HG03558 (cell line): Measurements from ENCODE around the gene TRIM38.
A peak's percentile ranks its signal among the peaks of the same experiment; 100 is the strongest.
"Not testable (repeated sequence)": the region's sequence is repeated elsewhere in the genome, so short reads cannot be mapped to it uniquely, and the experiment has no call there.

Experiments
- ATAC-seq: cut with Tn5 transposase; IDR thresholded peaks from one replicate; pipeline ENCODE4 v1.9.1; 2021; ENCODE audit warnings: moderate number of reproducible peaks; ENCODE audit not compliant: unreplicated experiment; ENCODE audit errors: extremely low read depth

Gene TRIM38

DNA sequence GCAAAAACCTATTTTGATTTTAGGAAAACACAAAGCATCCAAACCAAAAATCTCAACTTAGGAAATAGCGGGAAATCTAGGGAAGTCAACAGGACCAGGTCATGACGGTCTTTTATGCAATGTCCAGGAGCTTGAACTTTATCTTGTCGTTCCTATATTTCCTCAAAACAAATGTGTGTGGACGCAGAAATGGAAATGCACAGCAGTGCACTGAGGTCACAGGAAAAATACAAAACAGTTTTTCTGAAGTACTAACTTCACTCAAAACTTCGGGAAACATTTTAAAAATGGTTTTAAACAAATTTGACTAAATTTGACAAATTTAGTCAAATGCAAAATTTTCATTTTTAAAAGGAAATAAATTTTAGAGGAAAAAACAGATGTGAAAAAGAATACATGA, 26.6 kb upstream of the TRIM38 start:
- ATAC-seq = no peak

- ATAC-seq = no peak
Measured at GRCh38 chr6:25939593-25939992, 23.0 kb upstream of the TRIM38 start.

DNA sequence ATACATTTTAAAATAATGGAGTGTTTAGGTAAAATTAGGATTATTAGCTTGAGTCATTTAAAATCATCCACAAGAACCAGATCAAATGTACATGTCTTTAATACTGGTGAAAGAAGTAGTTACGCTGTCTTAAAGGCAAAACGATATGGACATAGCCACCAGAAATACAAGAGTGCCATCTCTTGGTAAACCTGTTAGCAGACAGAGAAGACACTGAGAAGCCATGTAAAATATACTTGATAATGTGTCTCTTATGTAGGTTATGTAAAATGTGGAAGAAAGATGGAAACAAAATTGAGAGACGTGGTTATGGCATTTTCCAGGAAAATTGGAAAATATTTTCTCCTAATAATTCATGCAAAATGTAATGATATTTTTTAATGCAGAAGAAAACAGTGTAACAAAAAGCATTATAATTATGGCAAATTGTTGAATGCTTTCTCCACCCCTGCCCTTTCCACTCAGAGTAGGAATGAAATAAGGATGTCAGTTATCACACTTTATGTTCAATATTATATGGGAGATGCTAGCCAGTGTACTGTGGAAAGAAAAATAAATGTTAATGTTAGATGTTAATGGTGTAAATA, 19.9 kb upstream of the TRIM38 start:
- ATAC-seq = no peak

GRCh38 chr6:25943887-25944286, 18.7 kb upstream of the TRIM38 start:
- no peak for ATAC-seq

- ATAC-seq = peak; percentile 85
Measured at GRCh38 chr6:25944688-25945574, 17.7 kb upstream of the TRIM38 start.

DNA sequence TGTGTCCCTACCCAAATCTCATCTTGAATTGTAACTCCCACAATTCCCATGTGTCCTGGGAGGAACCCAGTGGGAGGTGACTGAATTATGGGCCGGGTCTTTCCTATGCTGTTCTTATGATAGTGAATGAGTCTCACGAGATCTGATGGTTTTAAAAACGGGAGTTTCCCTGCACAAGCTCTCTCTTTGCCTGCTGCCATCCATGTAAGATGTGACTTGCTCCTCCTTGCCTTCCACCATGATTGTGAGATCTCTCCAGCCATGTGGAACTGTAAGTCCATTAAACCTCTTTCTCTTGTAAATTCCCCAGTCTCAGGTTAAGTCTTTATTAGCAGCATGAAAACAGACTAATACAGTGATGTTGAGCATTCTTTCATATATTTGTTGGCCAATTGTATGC, 16.9 kb upstream of the TRIM38 start:
- not testable (repeated sequence) for ATAC-seq

- ATAC-seq = no peak
Measured at GRCh38 chr6:25946631-25947030, 16.0 kb upstream of the TRIM38 start.

- ATAC-seq = not testable (repeated sequence)
Measured at GRCh38 chr6:25947492-25947891, 15.1 kb upstream of the TRIM38 start.

- ATAC-seq = no peak
Measured at GRCh38 chr6:25949695-25950094, 12.9 kb upstream of the TRIM38 start.

DNA sequence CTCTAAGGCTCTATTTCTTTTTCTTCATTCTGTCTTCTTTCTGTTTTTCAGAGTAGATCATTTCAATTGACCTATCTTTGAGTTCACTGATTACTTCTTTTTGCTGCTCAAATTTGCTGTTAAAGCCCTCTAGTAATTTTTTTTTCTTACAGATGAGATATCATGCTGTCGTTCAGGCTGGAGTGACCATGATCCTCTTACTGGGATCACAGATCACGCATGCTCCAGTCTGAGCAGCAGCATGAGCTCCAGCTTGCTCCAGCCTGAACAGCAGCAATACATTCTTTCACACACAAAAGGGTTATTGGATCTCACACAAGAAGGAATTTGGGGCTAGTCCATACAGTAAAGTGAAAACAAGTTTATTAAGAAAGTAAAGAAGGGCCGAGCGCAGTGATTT, 12.3 kb upstream of the TRIM38 start:
- ATAC-seq = no peak

DNA sequence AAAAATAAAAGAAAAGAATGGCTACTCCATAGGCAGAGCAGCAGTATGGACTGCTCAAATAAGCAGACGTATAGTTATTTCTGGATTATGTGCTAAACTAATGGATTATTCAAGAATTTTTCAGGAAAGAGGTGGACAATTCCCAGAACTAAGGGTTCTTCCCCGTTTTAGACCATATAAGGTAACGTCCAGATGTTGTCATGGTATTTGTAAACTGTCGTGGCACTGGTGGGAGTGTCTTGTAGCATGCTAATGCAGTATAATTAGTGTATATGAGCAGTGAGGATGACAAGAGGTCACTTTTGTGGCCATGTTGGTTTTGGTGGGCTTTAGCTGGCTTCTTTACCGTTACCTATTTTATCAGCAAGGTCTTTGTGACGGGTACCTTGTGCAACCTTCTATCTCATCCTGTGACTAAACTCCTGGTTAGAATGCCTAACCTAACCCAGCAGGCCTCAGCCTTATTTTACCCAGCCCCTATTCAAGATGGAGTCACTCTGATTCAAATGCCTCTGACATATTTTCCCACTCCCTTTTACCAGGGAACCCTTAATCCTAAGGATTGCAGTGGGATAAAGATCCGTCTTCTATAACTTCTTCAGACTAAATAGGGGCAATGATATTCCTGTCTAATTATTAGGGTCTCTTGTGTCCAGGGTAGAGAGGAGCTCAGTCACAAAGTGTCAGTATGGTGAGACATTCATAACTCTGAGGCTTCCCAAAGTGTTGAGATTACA, 11.1 kb upstream of the TRIM38 start:
- ATAC-seq = no peak

GRCh38 chr6:25952535-25952934, 10.1 kb upstream of the TRIM38 start:
- no peak for ATAC-seq

- no peak for ATAC-seq
Measured at GRCh38 chr6:25953733-25954132, 8.9 kb upstream of the TRIM38 start.

DNA sequence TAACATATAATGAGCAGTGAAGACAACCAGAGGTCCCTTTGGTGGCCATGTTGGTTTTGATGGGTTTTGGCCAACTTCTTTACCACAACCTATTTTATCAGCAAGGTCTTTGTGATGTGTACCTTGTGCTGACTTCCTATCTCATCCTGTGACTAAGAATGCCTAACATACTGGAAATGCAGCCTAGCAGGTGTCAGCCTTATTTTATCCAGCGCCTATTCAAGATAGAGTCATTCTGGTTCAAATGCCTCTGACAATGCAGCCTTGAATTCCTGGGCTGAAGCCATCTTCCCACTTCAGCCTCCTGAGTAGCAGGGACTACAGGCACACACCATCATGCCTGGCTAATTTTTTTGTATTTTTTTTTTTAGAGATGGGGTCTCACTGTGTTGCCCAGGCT, 7.8 kb upstream of the TRIM38 start:
- ATAC-seq = no peak

DNA sequence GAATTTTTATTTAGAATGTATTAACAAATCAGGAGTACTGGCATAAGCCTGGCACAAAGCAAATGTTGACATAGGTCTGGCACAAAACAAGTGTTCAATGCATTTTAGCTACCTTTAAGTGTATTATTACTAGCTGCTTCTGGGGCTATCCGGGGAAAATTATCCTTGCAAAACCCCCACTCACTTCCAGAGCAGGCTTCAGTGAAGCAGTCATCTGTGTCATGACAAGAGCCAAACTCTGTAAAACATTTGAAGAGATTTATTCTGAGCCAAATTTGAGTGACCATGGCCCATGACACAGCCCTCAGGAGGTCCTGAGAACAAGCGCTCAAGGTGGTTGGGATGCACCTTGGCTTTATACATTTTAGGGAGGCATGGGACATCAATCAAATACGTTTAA, 6.4 kb upstream of the TRIM38 start:
- no peak for ATAC-seq

- ATAC-seq = no peak
Measured at GRCh38 chr6:25958700-25959162, 3.9 kb upstream of the TRIM38 start.

GRCh38 chr6:25959890-25960536, 2.6 kb upstream of the TRIM38 start:
- no peak for ATAC-seq

DNA sequence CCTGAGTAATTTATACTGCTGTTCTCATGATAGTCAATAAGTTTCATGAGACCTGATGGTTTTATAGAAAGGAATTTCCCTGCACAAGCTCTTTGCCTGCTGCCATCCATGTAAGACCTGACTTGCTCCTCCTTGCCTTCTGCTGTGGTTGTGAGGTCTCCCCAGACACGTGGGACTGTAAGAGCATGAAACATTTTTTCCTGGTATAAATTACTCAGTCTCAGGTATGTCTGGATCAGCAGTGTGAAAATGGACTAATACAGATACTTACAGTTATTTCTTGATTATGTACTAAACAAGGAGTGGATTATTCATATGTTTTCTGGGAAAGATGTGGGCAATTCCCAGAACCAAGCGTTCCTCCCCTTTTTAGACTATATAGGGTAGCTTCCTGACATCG, 1.9 kb upstream of the TRIM38 start:
- no peak for ATAC-seq

DNA sequence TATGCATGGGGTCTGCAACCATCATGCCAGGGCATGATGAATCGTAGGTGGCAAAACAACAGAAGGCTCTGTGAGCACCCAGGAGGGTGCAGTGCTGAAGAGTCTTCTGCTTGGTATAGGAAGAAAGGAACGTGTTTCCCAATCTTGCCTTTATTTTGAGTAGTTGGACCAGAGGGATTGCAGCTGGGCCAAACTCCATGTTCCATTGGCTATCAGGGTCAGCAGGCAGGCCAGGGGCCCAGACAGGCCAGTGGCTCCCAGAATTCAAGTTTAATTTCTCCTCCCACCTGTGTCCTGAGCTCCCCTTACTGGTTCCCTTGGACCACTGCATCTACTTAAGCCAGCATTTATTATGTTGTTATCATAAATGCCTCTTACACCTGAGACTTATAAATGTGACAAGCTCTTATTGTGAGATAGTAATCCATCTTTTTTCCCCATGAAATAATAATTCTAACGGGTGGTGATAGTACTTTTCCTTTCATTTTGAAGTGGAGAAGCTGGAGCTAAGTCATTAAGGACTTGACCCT, 918 bp upstream of the TRIM38 start:
- no peak for ATAC-seq

DNA sequence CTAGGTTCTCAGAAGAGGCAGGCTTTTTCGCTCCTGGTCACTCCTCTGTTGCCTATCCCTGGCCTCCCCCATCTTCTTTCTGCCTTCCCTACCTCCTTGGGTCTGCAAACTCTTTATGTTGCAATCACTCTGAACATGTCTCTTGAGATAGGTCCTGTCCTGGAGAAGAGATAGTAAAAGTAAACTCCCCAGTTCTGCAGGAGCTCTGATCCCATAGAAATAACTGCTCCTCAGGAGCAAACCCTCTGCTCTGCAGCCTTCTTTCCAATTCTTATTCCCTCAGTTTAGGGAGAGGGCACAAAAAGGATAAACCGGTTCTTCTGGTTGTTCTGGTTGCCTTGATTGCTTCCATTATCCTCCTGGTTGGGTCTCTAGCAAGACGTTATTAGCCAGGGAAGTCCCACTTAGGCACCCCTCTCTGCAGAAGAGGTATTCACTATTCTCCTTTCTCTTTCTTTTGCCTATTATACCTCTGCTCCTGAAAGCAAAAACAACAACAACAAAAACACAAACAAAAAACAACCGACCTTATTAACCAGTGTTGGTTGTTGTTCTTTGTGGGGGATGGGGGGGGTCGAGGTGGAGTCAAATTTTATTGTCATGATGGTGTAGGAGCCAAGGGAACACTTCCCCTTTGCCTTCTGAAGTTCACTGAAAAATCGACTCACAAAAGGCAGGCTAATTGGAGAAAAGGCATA, 973 bp downstream of the TRIM38 start:
- no peak for ATAC-seq
